SU-DHL-6 (cell line): ENCODE measurements around the gene OR4L1.

Experiments used
- CTCF ChIP-seq: fragments of 200-600 bp; sonication (generic); IDR thresholded peaks from one replicate; pipeline ENCODE4 v1.5.1; 2017; ENCODE audit warnings: antibody characterized with exemption, mild to moderate bottlenecking, low read length, moderate library complexity; ENCODE audit not compliant: insufficient read depth, poor library complexity, severe bottlenecking
- EZH2phosphoT487 ChIP-seq: fragments of 200-600 bp; sonication (generic), shearing (Covaris generic); conservative IDR thresholded peaks from 2 replicates; pipeline ENCODE4 v1.6.1; 2018; ENCODE audit warnings: mild to moderate bottlenecking, antibody characterized with exemption, low read length, moderate library complexity, mixed read lengths

GRCh38 chr14:20110438-20110837, 50.6 kb downstream of the OR4L1 start, which contains the start of gene OR4K17:
- TF ChIP-seq CTCF (no peak), EZH2phosphoT487 (no peak)
